RWPE1 (cell line): ENCODE data around the gene GAL3ST1.
"Not testable (repeated sequence)": the region's sequence is repeated elsewhere in the genome, so short reads cannot be mapped to it uniquely, and the experiment has no call there.

Experiments used
- CTCF ChIA-PET: fragments of 350-600 bp; sonication (Branson Sonifier 250); formaldehyde crosslinking; extraction: SDS; loops from one replicate; lab custom pipeline; 2021; lab: Yijun Ruan, JAX
- POLR2A ChIA-PET: fragments of 400-600 bp; formaldehyde crosslinking; extraction: SDS; loops from one replicate; lab custom pipeline; 2020; ENCODE audit warnings: antibody characterized with exemption; ENCODE audit not compliant: low non-redundant PET; lab: Yijun Ruan, JAX
- DNase-seq: peaks from one replicate; pipeline ENCODE4 v3.0.0; 2012; ENCODE audit warnings: low spot score
- H3K27ac ChIP-seq: fragments of 450-650 bp; 2 replicates; pipeline ENCODE4 v1.5.1; 2017
- TF ChIP-seq, protein P1 (sequence below): fragments of 450-650 bp; conservative IDR thresholded peaks from 2 replicates; pipeline ENCODE4 v1.5.1; 2017; ENCODE audit warnings: low read depth, mild to moderate bottlenecking

The GAL3ST1 gene

DNA sequence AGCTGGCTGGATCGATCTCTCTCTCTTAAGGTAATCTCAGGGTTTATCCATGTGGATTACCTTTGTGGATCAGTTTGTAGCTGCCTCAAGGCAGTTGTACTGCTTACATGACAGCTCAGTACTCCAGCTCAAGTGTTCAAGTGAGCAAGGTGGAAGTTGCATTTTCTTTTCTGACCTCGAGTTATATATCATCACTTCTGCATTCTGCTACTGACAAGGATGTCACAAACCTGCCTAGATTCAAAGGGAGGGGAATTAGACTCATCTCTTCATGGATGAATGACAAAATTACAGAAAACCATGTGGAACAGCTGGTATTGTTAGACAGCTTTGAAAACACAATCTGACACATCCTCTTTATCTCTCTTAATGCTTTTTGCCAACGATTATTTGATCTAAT, 26.5 kb upstream of the GAL3ST1 start:
- ChIA-PET POLR2A (no interaction called here), CTCF (no interaction called here)
- no peak overlapping the region for H3K27ac ChIP-seq
- no peak for DNase-seq
- TF ChIP-seq, protein P1, sequence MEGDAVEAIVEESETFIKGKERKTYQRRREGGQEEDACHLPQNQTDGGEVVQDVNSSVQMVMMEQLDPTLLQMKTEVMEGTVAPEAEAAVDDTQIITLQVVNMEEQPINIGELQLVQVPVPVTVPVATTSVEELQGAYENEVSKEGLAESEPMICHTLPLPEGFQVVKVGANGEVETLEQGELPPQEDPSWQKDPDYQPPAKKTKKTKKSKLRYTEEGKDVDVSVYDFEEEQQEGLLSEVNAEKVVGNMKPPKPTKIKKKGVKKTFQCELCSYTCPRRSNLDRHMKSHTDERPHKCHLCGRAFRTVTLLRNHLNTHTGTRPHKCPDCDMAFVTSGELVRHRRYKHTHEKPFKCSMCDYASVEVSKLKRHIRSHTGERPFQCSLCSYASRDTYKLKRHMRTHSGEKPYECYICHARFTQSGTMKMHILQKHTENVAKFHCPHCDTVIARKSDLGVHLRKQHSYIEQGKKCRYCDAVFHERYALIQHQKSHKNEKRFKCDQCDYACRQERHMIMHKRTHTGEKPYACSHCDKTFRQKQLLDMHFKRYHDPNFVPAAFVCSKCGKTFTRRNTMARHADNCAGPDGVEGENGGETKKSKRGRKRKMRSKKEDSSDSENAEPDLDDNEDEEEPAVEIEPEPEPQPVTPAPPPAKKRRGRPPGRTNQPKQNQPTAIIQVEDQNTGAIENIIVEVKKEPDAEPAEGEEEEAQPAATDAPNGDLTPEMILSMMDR, result no peak

DNA sequence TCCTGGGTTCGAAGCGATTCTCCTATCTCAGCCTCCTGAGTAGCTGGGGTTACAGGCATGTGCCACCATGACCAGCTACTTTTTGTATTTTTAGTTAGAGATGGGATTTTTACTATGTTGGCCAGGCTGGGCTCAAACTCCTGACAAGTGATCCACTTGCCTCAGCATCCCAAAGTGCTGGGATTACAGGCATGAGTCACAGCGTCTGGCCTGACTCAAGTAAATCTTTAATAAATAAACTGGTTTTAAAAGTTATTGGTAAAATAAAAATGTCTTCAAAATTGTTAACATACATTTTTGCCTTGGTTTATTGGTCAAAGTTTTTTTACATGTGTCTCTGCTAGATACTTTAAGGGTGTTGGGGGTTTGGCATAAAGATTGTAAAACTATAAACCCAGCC, 24.5 kb upstream of the GAL3ST1 start:
- H3K27ac ChIP-seq, result no peak overlapping the region
- DNase-seq, result no peak
- CTCF ChIA-PET, result interaction anchor here (0.7 kb wide), 1 partner anchor 84 kb away, joined by 3 read pairs; no protein-coding TSS in a partner anchor
- TF ChIP-seq, protein P1, result no peak
- POLR2A ChIA-PET, result no interaction called here

DNA sequence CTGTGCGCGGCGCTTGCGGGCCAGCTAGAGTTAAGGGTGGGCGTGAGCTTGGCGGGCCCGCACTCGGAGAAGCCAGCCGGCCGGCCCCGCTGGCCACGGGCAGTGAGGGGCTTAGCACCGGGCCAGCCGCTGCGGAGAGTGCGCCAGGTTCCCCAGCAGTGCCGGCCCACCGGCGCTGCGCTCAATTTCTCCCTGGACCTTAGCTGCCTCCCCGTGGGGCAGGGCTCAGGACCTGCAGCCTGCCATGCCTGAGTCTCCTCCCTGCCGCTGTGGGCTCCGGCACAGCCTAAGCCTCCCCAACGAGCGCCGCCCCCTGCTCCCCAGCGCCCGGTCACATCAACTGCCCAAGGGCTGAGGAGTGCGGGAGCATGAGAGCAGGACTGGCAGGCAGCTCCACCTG, 22.4 kb upstream of the GAL3ST1 start:
- ChIA-PET POLR2A (no interaction called here), CTCF (no interaction called here)
- no peak for DNase-seq
- H3K27ac ChIP-seq, result no peak overlapping the region
- TF ChIP-seq, protein P1, result no peak

DNA sequence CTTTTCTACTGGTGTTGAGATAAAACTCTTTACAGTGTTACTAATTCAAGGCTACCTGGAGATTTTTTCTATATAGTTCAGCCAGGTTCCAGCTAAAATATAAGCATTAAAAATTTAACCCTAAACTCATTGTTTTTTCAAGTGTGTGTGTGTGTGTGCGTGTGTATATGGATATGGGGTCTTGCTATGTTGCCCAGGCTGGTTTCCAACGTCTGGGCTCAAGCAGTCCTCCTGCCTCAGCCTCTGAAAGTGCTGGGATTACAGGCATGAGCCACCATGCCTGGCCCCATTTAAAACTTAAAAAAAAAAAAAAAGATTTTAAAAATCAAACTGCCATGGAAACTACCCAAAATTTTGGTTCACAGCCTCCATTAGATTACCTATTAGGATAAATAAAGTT, 21.7 kb upstream of the GAL3ST1 start:
- TF ChIP-seq, protein P1, result no peak
- H3K27ac ChIP-seq, result no peak overlapping the region
- CTCF ChIA-PET, result no interaction called here
- DNase-seq, result no peak
- POLR2A ChIA-PET, result no interaction called here

DNA sequence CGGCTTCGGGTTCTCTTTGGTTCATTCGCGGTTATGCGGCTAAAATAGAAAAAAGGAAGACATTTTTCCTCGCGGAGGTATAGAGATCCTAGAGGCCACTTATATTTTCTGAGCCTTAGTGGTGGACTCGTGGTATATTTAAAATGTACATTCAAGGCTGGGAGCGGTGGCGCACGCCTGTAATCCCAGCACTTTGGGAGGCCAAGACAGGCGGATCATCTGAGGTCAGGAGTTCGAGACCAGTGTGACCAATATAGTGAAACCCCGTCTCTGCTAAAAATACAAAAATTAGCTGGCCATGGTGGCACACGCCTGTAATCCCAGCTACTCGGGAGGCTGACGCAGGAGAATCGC, 17.9 kb upstream of the GAL3ST1 start:
- H3K27ac ChIP-seq, result peak overlapping the region; percentile 75
- POLR2A ChIA-PET, CTCF ChIA-PET, DNase-seq: not testable (repeated sequence)

DNA sequence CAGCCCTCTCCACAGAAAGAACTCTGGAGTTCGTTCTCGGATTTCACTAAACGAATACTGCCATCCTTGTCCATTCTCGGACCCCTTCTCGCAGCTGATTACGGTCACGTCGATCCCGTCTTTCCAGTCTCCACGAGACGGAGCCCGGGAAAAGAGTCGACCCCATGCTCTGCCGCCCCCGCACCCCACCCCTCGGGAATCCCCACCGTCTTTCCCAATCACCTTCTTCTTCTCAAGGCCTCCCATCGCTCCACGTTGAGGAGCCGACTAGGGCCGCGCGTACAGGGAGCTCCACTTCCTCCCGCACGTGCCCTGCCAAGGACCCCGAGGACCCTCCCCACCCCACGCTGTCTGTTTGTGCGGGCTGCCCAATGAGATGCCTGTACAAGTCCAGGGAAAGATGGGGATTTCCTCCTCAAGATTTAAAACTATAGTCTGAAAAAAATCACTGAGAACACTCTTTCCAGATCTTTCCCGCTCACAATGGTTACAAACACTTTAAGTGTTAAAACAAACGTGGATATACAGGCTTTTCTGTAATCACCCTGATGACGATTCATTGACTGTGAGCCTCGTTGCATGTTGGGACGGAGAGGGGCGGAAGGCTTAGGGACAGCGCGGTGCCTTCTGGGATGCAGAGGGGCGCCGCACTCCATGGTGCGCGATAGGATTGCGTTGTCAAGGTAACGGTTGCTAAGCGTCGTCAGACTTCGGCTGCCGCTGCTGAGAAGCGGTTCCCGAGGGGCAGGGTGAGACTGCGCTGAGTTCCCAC, 17.3 kb upstream of the GAL3ST1 start, which contains the start of gene PES1:
Gene PES1 (minus strand): TSS at position 323 of the 772 bp plus-strand sequence. CDS start 77 bp downstream, at position 246.
- CTCF ChIA-PET, result interaction anchor here (1.1 kb wide), 1 partner anchor 43 kb away, joined by 3 read pairs; no protein-coding TSS in a partner anchor

More for the DNA sequence above, 17.3 kb upstream of the GAL3ST1 start, which contains the start of gene PES1:
- TF ChIP-seq, protein P1, result no peak
- POLR2A ChIA-PET, result no interaction called here
- H3K27ac ChIP-seq, result peak within 1 kb of the TSS; percentile 75
- DNase-seq, result peak; percentile 94
